HG03520 (cell line): ENCODE measurements around the gene CACNA1B.

ENCODE experiments used
- ATAC-seq: cut with Tn5 transposase; IDR thresholded peaks from one replicate; pipeline ENCODE4 v1.9.1; 2021; ENCODE audit warnings: mild to moderate bottlenecking, moderate library complexity; ENCODE audit not compliant: unreplicated experiment

The CACNA1B gene

DNA sequence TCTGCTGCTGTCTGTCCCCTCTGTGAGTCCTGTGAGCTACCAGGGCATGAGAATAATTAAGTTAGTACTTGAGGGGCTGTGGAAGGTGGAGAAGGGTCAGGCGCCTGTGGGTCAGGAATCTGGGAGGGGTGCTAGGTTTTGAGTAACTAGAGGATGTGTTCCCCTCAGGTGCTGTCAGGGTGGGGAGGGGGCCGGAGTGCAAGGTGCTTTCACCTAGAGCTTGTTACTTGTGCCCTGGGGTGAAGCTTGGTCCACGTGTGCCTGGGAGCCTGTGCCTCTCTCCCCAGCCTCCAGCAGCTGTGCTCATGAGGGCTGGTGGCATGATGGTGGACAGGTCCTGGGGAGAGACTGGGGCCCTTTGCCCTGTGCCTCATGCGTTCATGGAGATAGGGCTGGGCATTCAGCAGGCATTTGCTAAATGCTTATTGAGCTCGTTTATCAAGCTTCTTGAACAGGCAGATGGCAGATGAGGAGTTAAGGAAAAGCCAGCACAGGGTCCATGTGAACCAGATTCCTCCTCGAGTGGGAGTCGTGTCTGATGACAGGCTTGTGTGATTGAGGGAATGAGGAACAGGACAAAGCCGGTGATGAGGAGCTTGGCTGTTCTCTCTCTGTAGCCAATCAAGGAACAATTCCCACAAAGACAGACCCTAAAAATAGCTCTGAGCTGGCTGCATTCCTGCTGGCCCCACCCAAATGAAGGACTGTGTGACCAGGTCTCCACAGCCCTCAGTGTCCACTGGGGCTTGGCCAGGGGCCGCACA is 40.9 kb downstream of the CACNA1B start:
- ATAC-seq: no peak

DNA sequence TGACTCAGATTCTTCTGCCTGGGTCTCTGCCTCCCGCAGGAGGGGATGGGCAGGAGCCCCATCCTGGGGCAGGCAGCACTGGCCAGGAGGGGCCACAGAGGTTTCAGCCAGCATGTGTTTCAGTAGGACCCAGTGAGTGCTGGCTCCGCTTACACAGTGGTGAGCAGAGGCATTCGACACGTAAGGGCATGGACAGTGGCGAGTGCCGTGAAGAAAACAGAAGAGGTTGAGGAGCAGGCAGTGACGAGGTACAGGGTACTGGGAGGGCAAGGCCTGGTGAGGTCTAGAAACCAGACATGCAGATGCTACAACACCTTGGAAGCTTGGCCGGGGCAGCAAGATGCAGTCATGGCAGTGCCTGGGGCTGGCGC is 41.5 kb downstream of the CACNA1B start:
- no peak for ATAC-seq

DNA sequence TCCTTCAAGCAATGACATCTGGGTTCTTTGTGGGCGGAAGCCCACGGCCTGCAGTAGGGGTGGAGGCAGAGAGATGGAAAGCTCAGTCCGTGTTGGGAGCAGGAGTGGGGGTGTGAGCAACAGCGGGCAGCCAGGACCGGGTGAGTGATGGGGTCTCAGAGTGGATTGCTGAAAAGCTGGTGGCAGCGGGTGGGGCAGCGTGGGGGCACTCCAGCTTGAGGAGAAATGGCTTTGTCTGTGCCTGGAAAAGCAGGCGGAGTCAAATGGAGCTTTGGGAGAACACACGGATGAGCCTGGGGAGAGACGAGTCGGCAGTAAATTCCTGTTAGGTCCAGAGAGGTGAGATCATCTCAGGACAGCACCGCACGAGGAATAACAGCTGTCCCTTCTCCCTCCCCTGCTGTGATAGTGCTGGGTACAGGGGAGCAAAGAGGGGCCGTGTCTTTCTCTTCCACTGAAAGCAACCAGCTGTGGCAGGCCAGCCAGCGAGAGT is 42.1 kb downstream of the CACNA1B start:
- no peak for ATAC-seq

DNA sequence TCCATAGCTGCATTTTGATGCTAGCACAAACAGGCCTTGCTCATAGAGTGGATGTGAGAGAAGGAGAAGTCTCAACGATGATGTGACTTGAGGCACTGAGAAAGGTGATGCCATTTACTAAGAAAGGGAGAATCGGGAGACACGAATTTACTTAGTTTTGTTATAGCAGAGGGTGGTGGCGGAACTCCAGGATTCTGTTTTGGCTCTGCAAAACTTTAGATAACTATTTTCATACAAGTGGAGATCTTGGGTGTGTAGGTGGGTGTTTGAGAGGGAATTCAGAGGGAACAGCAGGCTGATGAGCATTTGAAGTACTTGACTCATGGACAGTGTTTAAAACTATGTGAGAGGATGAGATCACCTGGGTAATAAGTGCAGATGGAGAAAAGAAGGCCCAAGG is 43.2 kb downstream of the CACNA1B start:
- ATAC-seq: no peak

DNA sequence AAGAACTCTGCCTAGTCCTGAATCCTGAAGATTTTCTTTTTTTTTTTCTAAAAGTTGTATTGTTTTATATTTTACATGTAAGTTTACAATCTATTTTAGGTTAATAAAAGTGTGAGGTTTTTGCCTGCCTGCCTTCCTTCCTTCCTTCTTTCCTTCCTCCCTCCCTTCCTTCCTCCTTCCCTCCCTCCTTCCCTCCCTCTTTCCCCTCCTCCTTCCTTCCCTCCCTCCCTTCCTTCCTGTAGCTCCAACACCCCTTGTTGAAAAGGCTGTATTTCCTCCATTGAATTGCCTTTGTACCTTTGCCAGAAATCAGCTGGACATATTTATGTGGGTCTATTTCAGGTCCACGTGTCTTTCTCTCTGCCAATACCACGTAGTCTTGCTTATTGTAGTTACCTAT is 46.6 kb downstream of the CACNA1B start:
- no peak for ATAC-seq

DNA sequence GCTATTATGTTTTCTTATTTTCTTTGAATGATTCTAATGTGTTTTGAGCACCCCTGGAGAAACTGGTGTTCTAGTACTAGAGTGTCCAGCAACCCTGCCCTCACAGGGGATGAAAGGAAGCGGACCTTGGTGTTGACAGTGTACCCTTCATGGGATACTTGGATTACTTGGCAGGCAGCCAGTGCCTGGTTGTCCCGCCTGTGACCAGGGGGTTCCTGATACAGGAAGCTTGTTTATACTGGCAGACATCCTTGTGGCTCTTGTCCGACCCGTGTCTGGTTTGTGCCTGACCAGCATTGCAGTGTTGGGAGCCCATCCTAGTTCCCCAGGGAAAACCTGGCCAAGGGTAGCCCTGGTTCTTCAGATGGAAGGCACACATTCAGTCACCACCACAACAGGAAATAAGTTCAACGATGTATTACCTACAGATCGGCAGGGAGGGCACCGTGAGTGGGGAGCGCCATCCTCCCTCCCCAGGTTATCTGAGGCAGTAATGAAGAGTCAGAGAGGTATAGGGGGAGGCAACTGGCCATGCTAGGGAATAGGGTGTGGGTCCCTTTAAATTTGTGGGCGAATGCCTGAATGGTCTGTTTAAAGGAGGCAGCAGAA is 47.3 kb downstream of the CACNA1B start:
- ATAC-seq: no peak

DNA sequence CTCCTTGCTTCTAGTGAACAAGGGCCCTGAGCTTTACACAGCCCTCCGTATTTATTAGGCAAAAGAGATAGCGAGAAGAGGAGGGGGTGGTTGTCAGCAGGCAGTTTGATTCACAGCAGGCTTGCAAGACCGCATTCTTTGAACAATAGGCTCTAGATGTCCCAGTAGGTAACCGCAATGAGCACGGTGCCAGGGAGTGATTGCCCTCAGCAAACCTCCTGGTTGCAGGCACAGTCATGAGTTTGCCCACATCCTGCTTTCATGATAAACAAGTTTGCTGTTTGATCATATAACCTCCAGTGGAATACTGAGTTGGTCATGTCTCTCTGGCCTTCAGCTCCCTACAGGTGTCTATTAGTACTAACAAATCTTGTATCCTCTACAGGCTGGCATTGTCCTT is 66.1 kb downstream of the CACNA1B start:
- ATAC-seq: no peak

DNA sequence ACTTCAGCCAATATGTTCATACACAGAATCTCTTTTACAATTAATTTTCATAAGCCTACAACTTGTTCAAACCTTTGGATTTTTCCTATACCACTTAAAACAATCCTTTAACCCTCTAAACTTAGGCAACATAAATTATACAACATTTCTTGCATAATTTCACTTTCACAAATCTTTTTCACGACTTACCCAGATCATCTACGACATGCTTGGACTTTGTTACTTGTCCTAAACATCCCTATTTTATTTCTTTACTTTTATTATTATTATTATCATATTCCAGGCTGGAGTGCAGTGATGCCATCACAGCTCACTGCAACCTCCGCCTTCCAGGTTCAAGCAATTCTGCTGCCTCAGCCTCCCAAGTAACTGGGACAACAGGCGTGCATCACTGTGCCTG is 68.0 kb downstream of the CACNA1B start:
- ATAC-seq: no peak

DNA sequence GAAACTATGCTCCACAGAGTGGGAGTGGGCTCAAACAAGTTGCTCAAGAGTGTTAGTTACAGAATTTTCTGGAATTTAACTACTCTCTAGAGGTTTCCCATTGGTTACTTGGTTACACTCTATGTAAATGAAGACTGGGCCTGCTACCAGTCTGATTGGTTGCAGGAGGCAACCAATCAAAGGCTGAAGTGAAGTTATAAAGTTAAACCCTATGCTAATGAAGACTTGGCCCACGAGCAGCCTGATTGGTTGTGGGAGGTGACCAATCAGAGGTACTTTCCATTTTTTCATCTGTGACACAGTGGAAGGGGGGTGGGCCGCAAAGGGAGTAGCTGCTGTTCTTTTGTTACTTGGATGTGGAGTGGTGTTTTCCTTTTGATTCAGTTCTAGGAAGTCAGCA is 69.4 kb downstream of the CACNA1B start:
- no peak for ATAC-seq

DNA sequence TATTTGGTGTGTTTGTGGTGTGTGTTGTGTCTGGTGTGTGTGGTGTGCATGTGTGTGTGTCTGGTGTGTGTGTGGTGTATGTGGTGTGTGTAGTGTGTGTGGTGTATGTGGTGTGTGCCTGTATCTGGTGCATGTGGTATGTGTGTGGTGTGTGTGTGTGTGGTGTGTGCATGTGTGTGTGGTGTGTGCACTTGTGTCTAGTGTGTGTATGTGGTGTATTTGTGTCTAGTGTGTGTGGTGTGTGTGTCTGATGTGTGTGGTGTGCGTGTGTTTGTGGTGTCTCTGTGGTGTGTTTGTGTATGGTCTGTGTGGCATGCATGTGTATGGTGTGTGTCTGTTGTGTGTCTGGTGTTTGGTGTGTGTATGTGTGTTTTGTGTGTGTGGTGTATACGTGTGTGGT is 71.1 kb downstream of the CACNA1B start:
- ATAC-seq: no peak

DNA sequence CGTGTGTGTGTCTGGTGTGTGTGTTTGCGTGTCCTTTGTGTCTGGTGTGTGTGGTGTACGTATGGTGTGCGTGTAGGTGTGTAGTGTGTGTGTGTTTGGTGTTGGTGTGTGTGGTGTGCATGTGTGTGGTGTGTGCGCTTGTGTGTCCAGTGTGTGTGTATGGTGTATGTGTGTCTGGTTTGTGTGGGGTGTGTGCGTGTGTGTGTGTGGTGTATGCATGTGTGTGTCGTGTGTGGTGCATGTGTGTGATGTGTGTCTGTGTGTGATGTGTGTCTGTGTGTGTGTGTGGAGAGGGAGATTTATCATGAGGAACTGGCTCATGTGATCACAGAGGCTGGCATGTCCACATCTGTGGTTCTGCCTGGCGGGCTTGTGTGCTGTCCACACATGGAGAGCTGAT is 71.7 kb downstream of the CACNA1B start:
- ATAC-seq: no peak

DNA sequence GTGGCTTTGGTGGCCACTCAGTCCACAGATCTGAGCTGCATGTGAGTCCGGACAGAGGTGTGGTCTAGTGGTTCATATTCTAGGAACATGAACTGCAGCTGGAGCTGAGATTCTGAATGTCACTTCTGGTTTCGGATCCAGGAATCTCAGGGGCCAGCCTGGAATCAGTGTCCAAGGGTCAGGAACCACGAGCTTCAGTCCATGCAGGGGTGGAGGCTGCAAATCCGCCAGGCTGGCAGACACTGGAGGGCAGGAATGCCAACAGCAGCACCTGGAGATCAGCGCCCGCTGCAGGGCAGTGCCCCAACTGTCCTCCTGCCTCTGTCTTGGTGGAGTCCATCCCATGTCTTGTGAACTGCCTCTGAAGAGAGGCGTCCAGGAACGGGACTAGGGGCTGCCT is 73.5 kb downstream of the CACNA1B start:
- no peak for ATAC-seq

DNA sequence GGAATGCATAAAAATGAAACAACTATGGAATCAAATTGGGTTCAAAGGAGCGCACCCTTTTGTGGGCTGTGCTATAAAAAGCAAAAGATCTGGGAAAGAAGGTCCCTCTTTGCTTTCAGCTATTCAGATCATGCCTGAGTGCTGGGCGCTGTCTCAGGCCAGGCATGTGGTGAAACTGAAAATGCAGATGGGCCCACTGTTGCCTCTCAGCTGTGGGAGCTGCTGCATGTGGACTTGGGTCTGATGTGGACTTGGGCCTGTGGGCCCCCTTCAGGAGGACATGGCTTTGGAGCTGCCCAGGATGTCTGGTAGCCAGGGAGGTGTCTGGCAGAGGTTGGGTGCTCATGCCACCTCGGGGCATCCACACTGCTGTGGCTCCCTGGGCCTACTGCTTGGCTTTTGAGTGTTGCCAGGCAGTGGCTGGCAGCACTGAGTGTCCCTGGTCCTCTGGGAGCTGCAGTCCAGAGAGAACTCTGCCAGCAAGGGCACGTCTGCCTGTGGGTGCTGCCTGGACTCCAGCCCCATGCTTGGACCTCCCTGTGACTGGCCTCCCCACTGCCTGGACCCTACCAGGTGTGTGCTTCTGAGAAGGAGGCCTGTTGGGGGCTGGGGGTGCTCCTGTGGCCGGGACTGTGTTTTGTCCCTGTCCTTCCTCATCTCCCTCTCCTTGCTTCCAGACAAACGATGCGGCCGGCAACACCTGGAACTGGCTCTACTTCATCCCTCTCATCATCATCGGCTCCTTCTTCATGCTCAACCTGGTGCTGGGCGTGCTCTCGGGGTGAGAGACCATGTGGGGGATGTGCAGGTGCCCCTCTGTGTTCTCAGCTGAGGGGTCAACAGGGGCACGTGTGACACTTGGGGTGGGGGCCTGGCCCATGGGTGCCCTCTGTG is 74.3 kb downstream of the CACNA1B start:
- ATAC-seq: no peak

DNA sequence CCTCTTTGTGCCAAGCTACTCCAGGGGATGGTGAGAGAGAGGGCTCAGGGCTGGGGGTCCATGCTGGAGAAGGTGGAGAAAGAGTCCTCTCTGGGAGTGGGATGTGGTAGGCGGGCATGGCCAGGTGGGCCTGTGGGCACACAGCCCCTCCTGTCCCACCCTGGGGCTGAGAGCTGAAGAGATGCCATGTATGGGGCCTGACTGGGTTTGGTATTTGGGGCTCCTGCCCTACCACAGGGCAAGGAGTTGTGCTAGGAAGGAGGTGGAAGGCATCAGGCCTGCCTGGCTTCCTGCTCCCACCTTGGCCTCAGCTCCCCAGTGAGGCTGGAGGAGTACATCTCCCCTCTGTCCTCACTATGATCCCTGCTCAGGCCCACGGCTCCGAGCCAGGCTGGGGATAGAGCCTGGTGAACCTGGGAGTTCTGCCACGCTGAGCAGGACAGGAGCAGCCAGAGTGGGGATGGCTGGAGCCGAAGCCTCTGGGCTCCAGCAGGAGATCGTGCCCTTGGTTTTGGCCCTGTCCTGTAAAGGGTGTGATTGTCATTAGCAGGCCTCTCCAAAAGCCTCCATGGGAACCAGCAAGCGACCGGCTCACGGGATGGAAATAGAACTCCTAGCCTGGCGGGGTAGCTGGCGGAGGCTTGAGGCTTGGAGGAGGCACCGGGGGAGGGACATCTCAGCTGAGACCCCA is 75.5 kb downstream of the CACNA1B start:
- ATAC-seq: no peak

DNA sequence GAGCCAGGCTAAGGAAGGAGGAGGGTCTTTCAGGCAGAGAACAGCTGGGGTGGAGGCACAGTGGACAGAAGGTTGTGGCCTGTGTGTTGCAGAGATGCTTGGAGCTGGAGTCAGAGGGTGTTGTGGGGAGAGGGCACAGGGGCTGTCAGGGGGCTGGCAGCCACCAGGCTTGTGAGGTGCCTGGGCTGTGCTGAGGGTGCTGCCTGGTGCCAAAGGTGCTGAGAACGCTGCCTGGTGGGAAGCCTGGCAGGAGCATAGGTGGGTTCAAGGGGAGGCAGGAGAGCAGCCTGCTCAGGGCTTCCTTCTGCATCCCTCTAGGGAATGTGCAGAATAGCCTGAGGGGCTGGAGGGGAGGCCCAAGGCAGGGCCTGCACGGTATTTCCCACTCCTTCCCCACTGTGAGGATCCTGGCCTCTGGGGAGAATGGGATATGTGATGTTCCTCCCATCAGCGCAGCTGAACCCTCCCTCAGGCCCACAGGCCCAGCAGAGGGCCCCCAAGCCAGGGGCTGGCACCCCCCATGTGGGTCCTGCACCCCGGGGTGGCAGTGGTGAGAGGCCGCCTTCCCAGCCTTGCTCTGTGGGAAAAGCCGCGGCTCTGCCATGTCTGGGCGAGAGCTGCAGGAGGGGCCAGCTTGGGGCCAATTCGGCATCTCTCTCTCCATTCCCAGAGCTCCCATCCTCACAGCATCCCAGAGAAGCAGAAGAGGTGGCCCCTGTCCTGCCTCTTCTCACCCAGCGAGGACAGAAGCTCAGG is 76.3 kb downstream of the CACNA1B start:
- no peak for ATAC-seq

DNA sequence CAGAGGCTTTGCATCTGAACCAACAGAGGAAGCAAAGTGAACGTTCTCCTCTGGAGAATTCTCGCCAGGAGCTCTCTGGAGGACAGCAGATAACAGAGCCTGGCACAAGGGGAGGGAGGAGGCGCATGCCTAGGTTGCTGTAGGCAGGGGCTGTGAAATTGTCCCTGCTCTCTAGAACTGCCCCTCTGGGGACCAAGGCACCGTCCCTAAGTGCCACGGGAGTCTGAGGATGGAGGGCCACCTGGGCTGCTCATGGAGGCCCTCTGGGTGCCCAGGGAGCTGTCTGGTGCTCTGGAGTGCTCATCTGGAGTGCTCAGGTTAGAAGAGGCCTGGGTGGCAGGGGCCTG is 77.6 kb downstream of the CACNA1B start:
- no peak for ATAC-seq

DNA sequence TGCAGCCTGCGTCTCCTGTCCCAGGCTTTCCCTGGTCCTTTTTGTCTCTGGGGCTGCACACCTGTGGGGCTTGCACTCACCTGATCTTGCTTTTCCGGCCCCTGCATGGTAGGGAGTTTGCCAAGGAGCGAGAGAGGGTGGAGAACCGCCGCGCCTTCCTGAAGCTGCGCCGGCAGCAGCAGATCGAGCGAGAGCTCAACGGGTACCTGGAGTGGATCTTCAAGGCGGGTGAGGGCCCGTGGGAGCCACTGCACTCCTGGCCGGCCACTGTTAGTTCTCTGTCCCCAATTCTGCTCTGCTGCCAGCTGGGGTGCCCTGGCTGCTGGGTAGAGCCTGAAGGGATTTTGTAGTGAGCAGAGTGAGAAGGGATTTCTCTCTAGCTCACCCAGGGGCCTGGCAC is 78.0 kb downstream of the CACNA1B start:
- ATAC-seq: no peak

DNA sequence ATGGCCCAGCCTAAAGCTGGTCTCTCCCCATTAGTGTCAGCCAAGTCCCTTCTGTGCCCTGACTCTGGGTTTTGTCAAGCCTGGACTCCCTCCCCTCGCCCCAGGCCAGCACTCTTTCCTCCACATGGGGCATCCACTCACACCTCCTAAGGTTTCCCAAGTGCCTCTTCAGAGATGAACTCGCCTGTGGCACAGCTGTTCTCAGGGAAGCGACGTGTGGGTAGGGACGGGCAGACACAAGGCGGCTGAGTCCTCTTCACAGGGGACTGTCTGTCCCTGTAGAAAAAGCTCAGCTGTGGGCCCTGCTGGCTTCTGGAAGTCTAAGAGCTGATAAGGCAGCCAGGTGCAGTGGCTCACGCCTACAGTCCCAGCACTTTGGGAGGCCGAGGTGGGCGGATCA is 78.5 kb downstream of the CACNA1B start:
- ATAC-seq: no peak

DNA sequence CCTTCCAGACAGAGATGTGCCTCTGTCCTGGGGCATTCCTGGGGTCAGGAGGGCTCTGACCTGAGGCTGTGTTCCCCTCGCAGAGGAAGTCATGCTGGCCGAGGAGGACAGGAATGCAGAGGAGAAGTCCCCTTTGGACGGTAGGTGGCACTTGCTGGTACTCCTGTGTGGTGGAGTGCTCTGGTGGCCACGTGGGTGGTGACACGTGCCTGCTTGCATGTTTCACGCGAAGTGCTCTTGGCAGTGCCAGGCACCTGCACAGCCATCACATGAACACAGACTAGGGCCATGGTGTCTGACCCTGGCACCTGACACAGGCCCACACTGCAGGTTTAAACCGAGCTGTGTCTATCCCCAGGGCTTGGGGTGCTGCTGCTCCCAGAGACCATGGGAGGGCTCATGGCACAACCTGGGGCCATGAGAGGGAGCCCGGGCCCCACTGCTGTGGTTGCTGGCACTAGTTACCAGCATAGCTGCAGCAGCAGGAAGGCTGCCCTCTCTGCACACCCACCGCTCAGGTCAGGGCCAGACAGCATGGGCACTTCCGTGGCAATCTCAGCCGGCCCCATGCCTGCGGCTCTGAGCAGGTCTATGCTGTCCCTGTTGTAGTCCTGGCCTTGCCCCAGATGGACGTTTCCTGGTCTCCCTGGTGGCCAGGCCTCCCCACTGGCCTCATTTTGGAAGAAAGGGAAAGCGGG is 79.3 kb downstream of the CACNA1B start:
- ATAC-seq: no peak
